DND-41 (cell line): Measurements from ENCODE around the gene EPHB1.

Source experiments
- ATAC-seq: fragments of 200-7000 bp; cut with Tn5 transposase; 3 replicates; pipeline ENCODE4 v1.9.1; 2021; ENCODE audit warnings: low read depth; ENCODE audit not compliant: insufficient read depth
- DNase-seq: peaks from one replicate; pipeline ENCODE4 v3.0.0-alpha.2; 2020
- H2AFZ ChIP-seq: 2 replicates; pipeline ENCODE4 v1.6.0; 2012; ENCODE audit warnings: low read depth, low read length
- H3K27ac ChIP-seq: 2 replicates; pipeline ENCODE4 v1.5.1; 2012; ENCODE audit warnings: low read length, inconsistent platforms
- H3K27me3 ChIP-seq: fragments of 200-600 bp; sonication (generic); 2 replicates; pipeline ENCODE4 v1.6.0; 2012; ENCODE audit warnings: low read length, mild to moderate bottlenecking, inconsistent platforms; ENCODE audit not compliant: insufficient read depth, poor library complexity
- H3K36me3 ChIP-seq: 2 replicates; pipeline ENCODE4 v1.5.1; 2012; ENCODE audit warnings: low read length, inconsistent platforms; ENCODE audit not compliant: insufficient read depth
- H3K4me1 ChIP-seq: 2 replicates; pipeline ENCODE4 v1.5.1; 2012; ENCODE audit warnings: mild to moderate bottlenecking, low read length; ENCODE audit not compliant: insufficient read depth
- H3K4me2 ChIP-seq: 2 replicates; pipeline ENCODE4 v1.6.0; 2012; ENCODE audit warnings: mild to moderate bottlenecking, moderate library complexity, low read length, inconsistent platforms; ENCODE audit not compliant: insufficient read depth
- H3K4me3 ChIP-seq, 2 experiments: fragments of 200-600 bp in 1 of 2; shearing (Covaris generic) in 1 of 2; 2 replicates each; pipeline ENCODE4 v1.5.1; 2012 to 2016; ENCODE audit warnings: inconsistent platforms in 2 of 2, low read length in 2 of 2, mild to moderate bottlenecking in 2 of 2, low read depth in 1 of 2, moderate library complexity in 1 of 2
- H3K79me2 ChIP-seq: 2 replicates; pipeline ENCODE4 v1.6.0; 2012; ENCODE audit warnings: low read length, inconsistent platforms; ENCODE audit not compliant: insufficient read depth
- H3K9ac ChIP-seq: 2 replicates; pipeline ENCODE4 v1.6.0; 2012; ENCODE audit warnings: low read depth, mild to moderate bottlenecking, inconsistent platforms, low read length, moderate library complexity
- H3K9me3 ChIP-seq: 2 replicates; pipeline ENCODE4 v1.5.1; 2012; ENCODE audit warnings: low read length, moderate library complexity, mild to moderate bottlenecking, inconsistent platforms; ENCODE audit not compliant: insufficient read depth, severe bottlenecking
- H4K20me1 ChIP-seq: 2 replicates; pipeline ENCODE4 v1.6.0; 2012; ENCODE audit warnings: low read length; ENCODE audit not compliant: insufficient read depth
- EZH2 ChIP-seq: IDR thresholded peaks from 3 replicates; pipeline ENCODE4 v1.6.1; 2012; ENCODE audit warnings: borderline replicate concordance, low read depth, mild to moderate bottlenecking, moderate library complexity, low read length, inconsistent platforms; ENCODE audit not compliant: severe bottlenecking
- TF ChIP-seq, protein P1 (sequence below): IDR thresholded peaks from 2 replicates; pipeline ENCODE4 v1.5.1; 2012; ENCODE audit warnings: borderline replicate concordance, low read length, moderate library complexity, mild to moderate bottlenecking; ENCODE audit not compliant: poor library complexity, severe bottlenecking; ENCODE audit errors: extremely low read depth

Gene EPHB1

DNA sequence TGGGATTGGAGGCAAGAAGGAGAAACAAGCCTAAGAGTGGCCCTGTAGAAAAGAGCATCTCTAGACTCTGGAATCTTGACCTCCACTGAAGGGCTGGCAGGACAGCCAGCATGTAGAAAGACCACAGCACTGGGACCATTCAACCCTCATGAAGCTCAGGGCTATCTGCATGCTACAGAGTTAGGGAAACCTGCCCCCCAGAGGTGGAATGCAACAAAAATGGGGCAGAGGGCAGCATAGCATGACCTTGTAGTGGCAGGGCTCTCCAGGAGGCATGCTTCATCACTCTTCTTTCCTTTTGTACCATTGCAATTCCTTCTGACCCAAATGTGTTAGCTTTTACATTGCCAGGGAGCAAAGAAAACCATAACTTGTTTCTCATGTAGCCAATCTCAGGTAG, 445.4 kb downstream of the EPHB1 start:
- Histone ChIP-seq H3K9me3 (no peaks in the 10 kb centered on the region), H3K36me3 (no peaks in the 10 kb centered on the region), H2AFZ (no peak overlapping the region), H3K4me2 (no peak overlapping the region), H3K27ac (no peak overlapping the region), H3K9ac (no peak overlapping the region), H3K27me3 (peaks cover 3% of the 10 kb centered on the region), H3K79me2 (no peaks in the 10 kb centered on the region), H3K4me3 (no peak overlapping the region), H3K4me1 (no peaks in the 10 kb centered on the region), H4K20me1 (no peaks in the 10 kb centered on the region)
- ATAC-seq (peak; percentile 63), DNase-seq (peak; percentile 30)
- TF ChIP-seq, protein P1, sequence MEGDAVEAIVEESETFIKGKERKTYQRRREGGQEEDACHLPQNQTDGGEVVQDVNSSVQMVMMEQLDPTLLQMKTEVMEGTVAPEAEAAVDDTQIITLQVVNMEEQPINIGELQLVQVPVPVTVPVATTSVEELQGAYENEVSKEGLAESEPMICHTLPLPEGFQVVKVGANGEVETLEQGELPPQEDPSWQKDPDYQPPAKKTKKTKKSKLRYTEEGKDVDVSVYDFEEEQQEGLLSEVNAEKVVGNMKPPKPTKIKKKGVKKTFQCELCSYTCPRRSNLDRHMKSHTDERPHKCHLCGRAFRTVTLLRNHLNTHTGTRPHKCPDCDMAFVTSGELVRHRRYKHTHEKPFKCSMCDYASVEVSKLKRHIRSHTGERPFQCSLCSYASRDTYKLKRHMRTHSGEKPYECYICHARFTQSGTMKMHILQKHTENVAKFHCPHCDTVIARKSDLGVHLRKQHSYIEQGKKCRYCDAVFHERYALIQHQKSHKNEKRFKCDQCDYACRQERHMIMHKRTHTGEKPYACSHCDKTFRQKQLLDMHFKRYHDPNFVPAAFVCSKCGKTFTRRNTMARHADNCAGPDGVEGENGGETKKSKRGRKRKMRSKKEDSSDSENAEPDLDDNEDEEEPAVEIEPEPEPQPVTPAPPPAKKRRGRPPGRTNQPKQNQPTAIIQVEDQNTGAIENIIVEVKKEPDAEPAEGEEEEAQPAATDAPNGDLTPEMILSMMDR, result peak; percentile 50
- no peak for TF ChIP-seq EZH2

DNA sequence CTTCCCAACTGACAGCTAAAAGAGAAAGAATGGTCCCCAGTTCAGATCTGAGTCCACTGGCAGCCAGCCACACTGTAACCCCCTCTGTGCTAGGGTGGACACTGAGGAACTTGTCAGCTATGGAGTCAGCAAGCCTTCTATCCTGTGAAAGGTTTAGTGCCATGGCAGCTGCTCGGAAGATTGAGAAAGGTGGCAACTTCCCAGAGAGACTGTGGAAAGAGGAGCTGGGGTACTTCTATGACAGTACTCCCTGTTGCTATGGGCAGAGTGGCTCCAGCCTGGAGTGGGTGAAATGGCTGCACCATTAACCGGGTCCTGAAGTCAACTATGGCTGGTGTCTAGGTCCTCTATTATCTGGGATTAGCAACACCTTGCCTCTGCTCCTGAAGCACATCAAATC, 447.2 kb downstream of the EPHB1 start:
- Histone ChIP-seq H3K4me2 (no peak overlapping the region), H3K27me3 (peaks cover 3% of the 10 kb centered on the region), H4K20me1 (no peaks in the 10 kb centered on the region), H3K4me3 (no peak overlapping the region), H3K27ac (no peak overlapping the region), H3K4me1 (no peaks in the 10 kb centered on the region), H3K9me3 (no peaks in the 10 kb centered on the region), H2AFZ (no peak overlapping the region), H3K36me3 (no peaks in the 10 kb centered on the region), H3K79me2 (no peaks in the 10 kb centered on the region), H3K9ac (no peak overlapping the region)
- TF ChIP-seq, protein P1, result no peak
- no peak for TF ChIP-seq EZH2
- DNase-seq (no peak), ATAC-seq (no peak)

DNA sequence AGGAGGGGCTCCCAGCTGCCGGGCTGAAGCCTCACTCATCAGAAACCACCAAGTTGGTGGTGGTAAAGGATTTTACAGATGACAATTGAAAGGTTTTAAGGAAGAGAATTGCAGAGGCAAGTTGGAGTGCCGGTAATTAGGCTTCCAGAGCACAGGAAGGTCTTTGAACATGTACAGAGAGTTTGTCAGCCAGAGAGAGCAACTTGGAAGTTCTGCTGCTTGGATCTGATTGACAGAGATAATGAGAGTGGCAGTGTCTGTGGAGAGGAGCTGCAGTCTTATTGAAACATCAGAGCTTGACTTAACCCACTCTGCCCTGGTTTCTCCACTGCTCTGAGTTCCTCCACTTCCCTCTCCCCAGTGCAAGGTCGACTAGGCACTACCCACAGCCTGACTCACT, 448.6 kb downstream of the EPHB1 start:
- no peak overlapping the region for H2AFZ ChIP-seq
- no peak for DNase-seq
- H4K20me1 ChIP-seq, result no peaks in the 10 kb centered on the region
- H3K79me2 ChIP-seq, result no peaks in the 10 kb centered on the region
- no peak for TF ChIP-seq EZH2
- TF ChIP-seq, protein P1, result no peak
- no peaks in the 10 kb centered on the region for H3K9me3 ChIP-seq
- H3K9ac ChIP-seq, result no peak overlapping the region
- H3K27me3 ChIP-seq, result peaks cover 3% of the 10 kb centered on the region
- H3K36me3 ChIP-seq, result no peaks in the 10 kb centered on the region
- H3K4me1 ChIP-seq, result no peaks in the 10 kb centered on the region
- no peak overlapping the region for H3K4me2 ChIP-seq
- no peak overlapping the region for H3K4me3 ChIP-seq
- ATAC-seq, result no peak
- no peak overlapping the region for H3K27ac ChIP-seq

DNA sequence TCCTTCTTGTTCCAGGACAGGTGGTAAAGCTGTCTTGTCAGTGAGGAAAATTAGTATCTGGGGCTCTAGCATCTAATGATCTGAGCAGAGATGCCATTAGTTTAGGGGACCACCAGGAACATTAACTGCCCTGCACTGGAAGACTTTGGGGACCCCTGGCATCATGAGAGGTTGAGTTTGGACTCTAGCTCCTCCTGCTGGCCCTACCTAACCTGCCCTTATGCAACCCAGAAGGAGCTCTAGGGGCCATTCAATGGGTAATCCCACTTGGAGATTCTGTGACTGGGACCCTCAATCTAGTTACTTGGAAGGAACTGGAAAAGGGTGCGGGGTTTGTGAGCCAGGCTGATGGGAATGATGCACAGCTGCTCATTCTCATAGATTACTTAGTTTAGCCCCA, 451.0 kb downstream of the EPHB1 start:
- Histone ChIP-seq H4K20me1 (no peaks in the 10 kb centered on the region), H3K4me1 (no peaks in the 10 kb centered on the region), H3K9ac (no peak overlapping the region), H3K27ac (no peak overlapping the region), H3K4me3 (no peak overlapping the region), H3K27me3 (no peaks in the 10 kb centered on the region), H3K9me3 (no peaks in the 10 kb centered on the region), H3K36me3 (no peaks in the 10 kb centered on the region), H3K4me2 (no peak overlapping the region), H3K79me2 (no peaks in the 10 kb centered on the region), H2AFZ (no peak overlapping the region)
- no peak for ATAC-seq
- no peak for DNase-seq
- no peak for TF ChIP-seq EZH2
- TF ChIP-seq, protein P1, result peak; percentile 11
